GM10266 (cell line): ENCODE data around the gene EPM2A.

Experiments
- DNase-seq: peaks from one replicate; pipeline ENCODE4 v3.0.0; 2012; ENCODE audit errors: extremely low spot score
- CTCF ChIP-seq: IDR thresholded peaks from 2 replicates; pipeline ENCODE4 v1.5.1; 2012; ENCODE audit warnings: mild to moderate bottlenecking, low read depth; ENCODE audit not compliant: control insufficient read depth, insufficient read depth; ENCODE audit errors: missing control alignments

Gene EPM2A

GRCh38 chr6:145620088-145620487 lies 115.2 kb downstream of the EPM2A start:
- TF ChIP-seq CTCF = no peak
- no peak for DNase-seq

GRCh38 chr6:145609521-145609920 lies 125.8 kb downstream of the EPM2A start:
- DNase-seq = no peak
- no peak for TF ChIP-seq CTCF

GRCh38 chr6:145608850-145609249 lies 126.5 kb downstream of the EPM2A start:
- TF ChIP-seq CTCF = no peak
- DNase-seq = no peak

GRCh38 chr6:145603991-145604390 lies 131.3 kb downstream of the EPM2A start:
- TF ChIP-seq CTCF = no peak
- no peak for DNase-seq

GRCh38 chr6:145603424-145603833 lies 131.9 kb downstream of the EPM2A start:
- DNase-seq = no peak
- no peak for TF ChIP-seq CTCF

- TF ChIP-seq CTCF = no peak
- DNase-seq = no peak
Measured at GRCh38 chr6:145602726-145603326, 132.5 kb downstream of the EPM2A start.

GRCh38 chr6:145601397-145601796 lies 133.9 kb downstream of the EPM2A start:
- DNase-seq = no peak
- TF ChIP-seq CTCF = no peak
